SK-N-SH treated with all-trans-retinoic acid at 6 μM for 48 hours (cell line): ENCODE results near the gene CYTL1.

Experiments
- ATAC-seq: fragments of 200-7000 bp; cut with Tn5 transposase; 3 replicates; pipeline ENCODE4 v1.9.1; 2020; ENCODE audit warnings: mild to moderate bottlenecking, moderate library complexity
- ARNTL ChIP-seq: fragments of 450-650 bp; formaldehyde crosslinking; IDR thresholded peaks from 2 replicates; pipeline ENCODE4 v1.5.0; 2020; ENCODE audit warnings: low read depth, mild to moderate bottlenecking, moderate library complexity, borderline replicate concordance
- BACH2 ChIP-seq: fragments of 250-450 bp; sonication (Bioruptor Pico); IDR thresholded peaks from 2 replicates; pipeline ENCODE4 v1.9.0; 2021; ENCODE audit warnings: mild to moderate bottlenecking, borderline replicate concordance
- CREB5 ChIP-seq: fragments of 250-450 bp; sonication (Bioruptor Pico); IDR thresholded peaks from 2 replicates; pipeline ENCODE4 v1.5.1; 2020; ENCODE audit warnings: low read depth, mild to moderate bottlenecking, moderate library complexity
- CSDC2 ChIP-seq: fragments of 250-450 bp; sonication (Bioruptor Pico); IDR thresholded peaks from 2 replicates; pipeline ENCODE4 v1.5.0; 2020; ENCODE audit warnings: mild to moderate bottlenecking, moderate library complexity
- GLIS3 ChIP-seq: fragments of 250-450 bp; sonication (Bioruptor Pico); IDR thresholded peaks from 2 replicates; pipeline ENCODE4 v1.5.0; 2020; ENCODE audit warnings: mild to moderate bottlenecking, moderate library complexity
- ISL1 ChIP-seq: fragments of 250-450 bp; sonication (Bioruptor Pico); IDR thresholded peaks from 2 replicates; pipeline ENCODE4 v2.1.2; 2022; ENCODE audit warnings: mild to moderate bottlenecking, moderate library complexity
- OSR1 ChIP-seq: fragments of 250-450 bp; sonication (Bioruptor Pico); IDR thresholded peaks from 2 replicates; pipeline ENCODE4 v1.8.0; 2022; ENCODE audit warnings: moderate library complexity, mild to moderate bottlenecking, inconsistent platforms
- PATZ1 ChIP-seq: fragments of 250-450 bp; sonication (Bioruptor Pico); IDR thresholded peaks from 2 replicates; pipeline ENCODE4 v1.8.0; 2020; ENCODE audit warnings: mild to moderate bottlenecking, moderate library complexity, borderline replicate concordance
- SNAI2 ChIP-seq: fragments of 250-450 bp; sonication (Bioruptor Pico); IDR thresholded peaks from 2 replicates; pipeline ENCODE4 v1.5.0; 2020; ENCODE audit warnings: mild to moderate bottlenecking, moderate library complexity
- TOX ChIP-seq: fragments of 250-450 bp; sonication (Bioruptor Pico); IDR thresholded peaks from 2 replicates; pipeline ENCODE4 v1.8.0; 2021; ENCODE audit warnings: mild to moderate bottlenecking, moderate library complexity, borderline replicate concordance
- TSHZ2 ChIP-seq: fragments of 250-450 bp; sonication (Bioruptor Pico); IDR thresholded peaks from 2 replicates; pipeline ENCODE4 v1.5.0; 2020; ENCODE audit warnings: mild to moderate bottlenecking, moderate library complexity
- ZC3H10 ChIP-seq: fragments of 250-450 bp; sonication (Bioruptor Pico); IDR thresholded peaks from 2 replicates; pipeline ENCODE4 v1.5.1; 2021; ENCODE audit warnings: mild to moderate bottlenecking, moderate library complexity
- ZFP3 ChIP-seq: fragments of 250-450 bp; sonication (Bioruptor Pico); IDR thresholded peaks from 2 replicates; pipeline ENCODE4 v1.5.0; 2020; ENCODE audit warnings: mild to moderate bottlenecking, moderate library complexity
- ZNF565 ChIP-seq: fragments of 450-650 bp; formaldehyde crosslinking; conservative IDR thresholded peaks from 2 replicates; pipeline ENCODE4 v1.5.0; 2020; ENCODE audit warnings: low read depth, mild to moderate bottlenecking, moderate library complexity
- ZNF70 ChIP-seq: fragments of 450-650 bp; formaldehyde crosslinking; IDR thresholded peaks from 2 replicates; pipeline ENCODE4 v1.5.0; 2020; ENCODE audit warnings: mild to moderate bottlenecking, moderate library complexity
- ZNF8 ChIP-seq: fragments of 450-650 bp; formaldehyde crosslinking; IDR thresholded peaks from 2 replicates; pipeline ENCODE4 v1.5.0; 2020; ENCODE audit warnings: mild to moderate bottlenecking, moderate library complexity

The CYTL1 gene

GRCh38 chr4:4974727-4975126, 44.5 kb downstream of the CYTL1 start (continued):
- TF ChIP-seq OSR1 (CRISPR knock-in tag) (no peak), ZC3H10 (CRISPR knock-in tag) (no peak), CREB5 (CRISPR knock-in tag) (no peak), TSHZ2 (no peak), ISL1 (CRISPR knock-in tag) (no peak), ZNF565 (CRISPR knock-in tag) (no peak)
- TF ChIP-seq, all 23 proteins: peak for 0

GRCh38 chr4:4971796-4972195, 47.5 kb downstream of the CYTL1 start:
- TF ChIP-seq TOX (CRISPR knock-in tag), result no peak
- no peak for TF ChIP-seq ZNF8 (CRISPR knock-in tag)
- no peak for TF ChIP-seq ZNF565 (CRISPR knock-in tag)
- no peak for TF ChIP-seq SNAI2 (CRISPR knock-in tag)
- no peak for TF ChIP-seq ISL1 (CRISPR knock-in tag)
- TF ChIP-seq CREB5 (CRISPR knock-in tag), result no peak
- no peak for TF ChIP-seq BACH2 (CRISPR knock-in tag)
- ATAC-seq, result no peak

GRCh38 chr4:4969298-4969697, 50.0 kb downstream of the CYTL1 start:
- ATAC-seq, result peak; percentile 28; the same call in 1 of the 3 replicates

More at GRCh38 chr4:4969298-4969697, 50.0 kb downstream of the CYTL1 start:
- TF ChIP-seq ZNF8 (CRISPR knock-in tag) (no peak), PATZ1 (CRISPR knock-in tag) (no peak), CREB5 (CRISPR knock-in tag) (no peak), CSDC2 (CRISPR knock-in tag) (no peak), ARNTL (no peak), TOX (CRISPR knock-in tag) (no peak), GLIS3 (CRISPR knock-in tag) (no peak), TSHZ2 (no peak), ZC3H10 (CRISPR knock-in tag) (no peak), OSR1 (CRISPR knock-in tag) (no peak), ZNF70 (CRISPR knock-in tag) (no peak), BACH2 (CRISPR knock-in tag) (no peak), ZFP3 (no peak)
- TF ChIP-seq, all 23 proteins: peak for 0
